ENCODE results near the gene CCDC192.
A peak's percentile ranks its signal among the peaks of the same experiment; 100 is the strongest.

The CCDC192 gene

GRCh38 chr5:127960270-127960691 lies 257.1 kb downstream of the CCDC192 start:
- DNase-seq (ENCODE audit: low read depth) = no peak
- no peak overlapping the region for H3K4me3 ChIP-seq (ENCODE audit: low read length)
- TF ChIP-seq CTCF (conservative IDR thresholded peaks at IDR 0.05; ENCODE audit: low read length) = no peak

GRCh38 chr5:127961006-127961762 lies 258.0 kb downstream of the CCDC192 start:
- H3K4me3 ChIP-seq (ENCODE audit: low read length) = no peak overlapping the region
- no peak for DNase-seq (ENCODE audit: low read depth)
- no peak for TF ChIP-seq CTCF (conservative IDR thresholded peaks at IDR 0.05; ENCODE audit: low read length)

GRCh38 chr5:127961763-127962145 lies 258.6 kb downstream of the CCDC192 start:
- TF ChIP-seq CTCF (conservative IDR thresholded peaks at IDR 0.05; ENCODE audit: low read length) = no peak
- DNase-seq (ENCODE audit: low read depth) = no peak
- no peak overlapping the region for H3K4me3 ChIP-seq (ENCODE audit: low read length)

GRCh38 chr5:127962491-127962890 lies 259.3 kb downstream of the CCDC192 start:
- TF ChIP-seq CTCF (conservative IDR thresholded peaks at IDR 0.05; ENCODE audit: low read length) = no peak
- DNase-seq (ENCODE audit: low read depth) = no peak
- no peak overlapping the region for H3K4me3 ChIP-seq (ENCODE audit: low read length)

GRCh38 chr5:127963233-127963632 lies 260.0 kb downstream of the CCDC192 start:
- DNase-seq (ENCODE audit: low read depth) = no peak
- no peak for TF ChIP-seq CTCF (conservative IDR thresholded peaks at IDR 0.05; ENCODE audit: low read length)
- no peak overlapping the region for H3K4me3 ChIP-seq (ENCODE audit: low read length)

- peak; percentile 46 for DNase-seq (ENCODE audit: low read depth)
- no peak for TF ChIP-seq CTCF (conservative IDR thresholded peaks at IDR 0.05; ENCODE audit: low read length)
- no peak overlapping the region; the same call in 1 of the 2 replicates for H3K4me3 ChIP-seq (ENCODE audit: low read length)
Measured at GRCh38 chr5:127963931-127964330, 260.7 kb downstream of the CCDC192 start.

GRCh38 chr5:127967323-127967982 lies 264.3 kb downstream of the CCDC192 start:
- no peak overlapping the region for H3K4me3 ChIP-seq (ENCODE audit: low read length)
- DNase-seq (ENCODE audit: low read depth) = no peak
- no peak for TF ChIP-seq CTCF (conservative IDR thresholded peaks at IDR 0.05; ENCODE audit: low read length)

All from AG10803 (cell line).